ENCODE data around the gene XRCC5.

XRCC5 gene

GRCh38 chr2:216151313-216152025 is 42.3 kb downstream of the XRCC5 start:
- no peak for DNase-seq (ENCODE audit: low read depth in 1 of 2, low spot score in 1 of 2)

DNA sequence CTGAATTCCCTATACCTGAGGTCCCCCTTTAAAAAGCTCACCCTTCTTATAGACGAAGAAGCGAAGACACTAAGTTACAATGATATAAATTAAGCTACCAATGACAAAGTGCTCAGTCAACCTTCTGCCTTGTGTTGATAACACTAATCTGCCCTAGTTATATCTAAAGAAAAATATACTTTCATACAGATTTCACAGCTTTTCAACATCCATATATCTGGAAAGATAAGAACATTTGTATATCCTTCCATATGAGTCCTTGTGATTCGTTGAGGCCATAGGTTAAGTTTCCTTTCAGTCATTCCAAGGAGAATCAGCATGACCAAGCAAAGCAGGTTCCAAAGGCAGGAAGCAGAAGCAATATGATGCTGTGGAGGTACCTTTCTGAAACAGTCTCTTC is 46.8 kb downstream of the XRCC5 start:
- DNase-seq (ENCODE audit: low read depth in 1 of 2, low spot score in 1 of 2): no peak

DNA sequence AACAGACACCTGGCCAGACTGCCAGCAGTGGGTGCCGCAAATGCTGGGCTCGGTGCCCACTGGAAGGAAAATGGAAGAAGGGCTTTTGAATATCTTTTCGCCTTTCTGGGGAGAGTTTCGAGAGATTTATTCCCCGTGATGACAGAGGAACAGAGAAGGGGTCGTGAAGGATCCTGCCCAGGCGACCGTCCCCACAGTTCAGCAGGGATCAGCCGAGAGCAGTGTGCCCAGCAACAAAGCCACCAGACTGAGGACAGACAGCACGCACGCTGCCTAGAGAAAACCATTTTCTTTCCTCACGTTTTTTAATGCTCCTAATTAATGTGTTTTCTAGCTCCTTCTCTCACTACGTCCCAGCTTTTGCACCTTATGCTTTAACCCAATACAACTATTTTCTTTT is 47.7 kb downstream of the XRCC5 start:
- no peak for DNase-seq (ENCODE audit: low read depth in 1 of 2, low spot score in 1 of 2)

GRCh38 chr2:216159144-216159543 is 50.0 kb downstream of the XRCC5 start:
- no peak for DNase-seq (ENCODE audit: low read depth in 1 of 2, low spot score in 1 of 2)

DNA sequence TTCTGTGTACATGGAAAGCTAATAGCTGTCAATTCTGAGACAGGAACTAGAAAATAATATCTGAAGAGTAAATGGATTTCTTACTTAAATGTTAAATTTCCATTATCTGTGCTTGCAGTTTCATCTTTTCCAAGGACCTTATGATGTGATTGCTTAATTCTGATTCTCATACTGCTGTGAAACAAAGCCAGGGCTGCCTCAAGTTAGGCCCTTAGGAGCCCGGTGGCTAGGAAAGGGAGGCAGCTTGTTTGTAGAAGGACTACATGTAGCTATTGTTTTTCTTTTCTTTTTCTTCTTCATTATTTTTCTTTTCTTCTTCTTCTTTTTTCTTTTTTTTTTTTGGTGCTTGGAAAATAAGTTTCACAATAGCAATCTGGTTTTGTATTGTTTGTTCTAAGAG is 50.5 kb downstream of the XRCC5 start:
- DNase-seq (ENCODE audit: low read depth in 1 of 2, low spot score in 1 of 2): no peak

DNA sequence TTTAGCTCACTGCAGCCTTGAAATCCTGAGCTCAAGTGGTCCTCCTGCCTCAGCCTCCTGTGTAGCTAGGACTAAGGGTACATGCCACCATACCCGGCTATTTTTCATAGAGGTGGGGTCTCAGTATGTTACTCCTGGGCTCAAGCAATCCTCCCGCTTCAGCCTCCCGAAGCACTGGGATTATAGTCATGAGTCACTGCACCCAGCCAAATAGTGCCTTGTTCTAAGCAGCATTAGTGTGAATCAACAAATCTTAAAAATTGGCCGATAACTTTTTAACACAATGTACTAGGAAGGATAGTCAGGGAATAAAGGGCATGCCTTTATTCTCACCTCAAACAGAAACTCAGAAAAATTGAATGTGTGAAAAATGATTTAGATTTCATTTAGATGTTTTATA is 51.6 kb downstream of the XRCC5 start:
- DNase-seq (ENCODE audit: low read depth in 1 of 2, low spot score in 1 of 2): no peak

GRCh38 chr2:216161967-216162366 is 52.8 kb downstream of the XRCC5 start:
- DNase-seq (ENCODE audit: low read depth in 1 of 2, low spot score in 1 of 2): no peak

GRCh38 chr2:216163518-216163917 is 54.4 kb downstream of the XRCC5 start:
- DNase-seq (ENCODE audit: low read depth in 1 of 2, low spot score in 1 of 2): no peak

- DNase-seq (ENCODE audit: low read depth in 1 of 2, low spot score in 1 of 2): no peak
Observed at GRCh38 chr2:216164087-216164486, 54.9 kb downstream of the XRCC5 start.

DNA sequence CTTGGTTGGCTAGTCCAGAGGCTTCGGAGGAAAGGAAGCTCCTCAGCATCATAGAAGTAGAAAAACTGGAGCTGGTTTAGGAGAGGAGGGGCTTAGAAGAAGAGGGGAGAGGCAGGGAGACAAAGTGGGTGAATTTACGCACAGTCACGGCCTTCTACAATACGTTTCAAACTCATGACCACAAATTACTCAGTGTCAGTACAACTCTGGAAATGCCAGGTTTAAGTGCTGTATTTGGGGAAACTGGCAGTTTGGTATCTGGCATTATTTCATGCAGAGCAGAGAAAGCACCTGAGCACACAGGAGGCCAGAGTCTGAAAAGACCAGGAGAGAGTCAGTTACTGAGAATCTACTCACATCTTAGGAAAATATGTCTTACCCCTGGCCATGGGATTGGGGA is 55.4 kb downstream of the XRCC5 start:
- no peak for DNase-seq (ENCODE audit: low read depth in 1 of 2, low spot score in 1 of 2)

GRCh38 chr2:216165711-216166110 is 56.6 kb downstream of the XRCC5 start:
- DNase-seq (ENCODE audit: low read depth in 1 of 2, low spot score in 1 of 2): no peak

DNA sequence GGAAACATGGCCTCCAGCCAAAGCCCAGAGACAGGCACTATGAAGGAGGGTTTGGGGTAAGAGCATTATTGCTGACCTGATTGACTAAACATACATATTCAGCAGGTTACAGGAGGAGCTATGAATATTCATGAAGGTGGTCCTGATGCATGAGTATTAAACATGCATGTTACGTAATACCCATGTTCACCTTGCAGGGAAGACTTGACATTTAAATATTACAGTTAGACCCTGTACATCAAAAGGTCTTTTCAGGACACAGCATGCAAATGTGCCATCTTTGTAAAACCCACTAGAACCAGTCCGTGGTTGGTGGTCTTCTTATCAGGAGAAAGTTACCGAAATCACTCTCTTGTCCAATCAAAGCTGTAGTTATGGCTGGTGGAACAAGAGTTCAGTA is 59.9 kb downstream of the XRCC5 start:
- DNase-seq (ENCODE audit: low read depth in 1 of 2, low spot score in 1 of 2): no peak

- DNase-seq (ENCODE audit: low read depth in 1 of 2, low spot score in 1 of 2): no peak
Observed at GRCh38 chr2:216170076-216170763, 61.1 kb downstream of the XRCC5 start.

GRCh38 chr2:216171011-216171410 is 61.9 kb downstream of the XRCC5 start:
- no peak for DNase-seq (ENCODE audit: low read depth in 1 of 2, low spot score in 1 of 2)

- DNase-seq (ENCODE audit: low read depth in 1 of 2, low spot score in 1 of 2): no peak
Observed at GRCh38 chr2:216172493-216172892, 63.3 kb downstream of the XRCC5 start.

DNA sequence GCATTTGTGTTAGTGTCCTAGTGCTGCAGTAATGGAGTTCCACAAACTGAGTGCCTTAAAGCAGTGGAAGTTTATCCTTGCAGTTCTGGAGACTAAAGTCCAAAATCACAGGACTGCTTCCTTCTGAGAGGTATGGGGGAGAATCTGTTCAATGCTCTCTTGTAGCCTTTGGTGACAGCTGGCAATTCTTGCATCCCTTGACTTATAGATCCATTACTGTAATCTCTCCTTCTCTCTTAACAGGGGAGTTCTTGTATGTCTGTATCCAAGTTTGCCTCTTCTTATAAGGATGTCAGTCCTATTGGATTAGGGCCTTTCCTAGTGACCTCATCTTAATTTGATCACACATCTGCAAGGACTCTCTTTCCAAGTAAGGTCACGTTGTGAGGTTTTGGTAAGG is 69.9 kb downstream of the XRCC5 start:
- no peak for DNase-seq (ENCODE audit: low read depth in 1 of 2, low spot score in 1 of 2)

- DNase-seq (ENCODE audit: low read depth in 1 of 2, low spot score in 1 of 2): no peak
Observed at GRCh38 chr2:216181351-216181750, 72.2 kb downstream of the XRCC5 start.

GRCh38 chr2:216181953-216182461 is 72.9 kb downstream of the XRCC5 start:
- DNase-seq (ENCODE audit: low read depth in 1 of 2, low spot score in 1 of 2): no peak

DNA sequence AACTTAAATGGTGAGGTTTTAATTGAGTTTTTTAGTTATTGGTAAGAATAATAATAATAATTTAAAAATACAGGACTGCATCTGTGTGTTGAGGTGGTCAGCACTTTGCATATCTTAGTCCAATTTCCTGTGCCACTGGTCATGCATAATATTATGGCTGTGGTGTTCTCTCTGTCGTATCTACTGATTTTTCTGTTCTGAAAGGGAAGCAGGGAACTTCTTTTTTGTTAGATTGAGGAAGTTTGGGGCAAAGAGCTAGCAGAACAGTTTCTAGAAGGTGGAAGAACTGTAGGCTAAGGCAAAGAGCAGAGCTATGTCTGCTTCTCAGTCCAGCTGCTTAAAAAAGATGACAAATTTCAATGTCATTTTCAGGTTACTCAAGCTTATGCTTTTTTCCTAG is 74.3 kb downstream of the XRCC5 start:
- DNase-seq (ENCODE audit: low read depth in 1 of 2, low spot score in 1 of 2): no peak

- DNase-seq (ENCODE audit: low read depth in 1 of 2, low spot score in 1 of 2): no peak
Observed at GRCh38 chr2:216188559-216188850, 79.4 kb downstream of the XRCC5 start.

DNA sequence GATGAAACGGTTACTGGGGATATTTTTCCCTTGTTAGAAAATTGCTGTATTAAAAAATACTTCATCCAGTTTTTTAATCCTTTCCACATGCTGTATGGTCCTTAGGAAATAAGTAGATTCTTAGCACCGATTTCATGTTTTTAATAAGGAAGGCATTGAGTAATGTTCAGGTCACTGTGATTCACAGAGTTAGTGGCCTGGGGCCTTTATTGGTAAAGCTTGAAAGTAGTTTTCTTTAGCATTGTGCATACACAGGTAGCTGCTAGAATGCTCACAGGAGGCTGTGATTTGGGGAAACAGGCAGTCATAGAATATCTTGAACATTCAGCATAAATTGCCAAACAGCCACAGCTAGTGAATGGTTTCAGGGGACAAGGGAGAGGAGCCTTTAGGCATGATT is 79.8 kb downstream of the XRCC5 start:
- no peak for DNase-seq (ENCODE audit: low read depth in 1 of 2, low spot score in 1 of 2)

- no peak for DNase-seq (ENCODE audit: low read depth in 1 of 2, low spot score in 1 of 2)
Observed at GRCh38 chr2:216189410-216189809, 80.3 kb downstream of the XRCC5 start.

- no peak for DNase-seq (ENCODE audit: low read depth in 1 of 2, low spot score in 1 of 2)
Observed at GRCh38 chr2:216192181-216192580, 83.0 kb downstream of the XRCC5 start.
